ENCODE measurements around the gene MT3.

The MT3 gene

GRCh38 chr16:56583351-56584168 lies 5.8 kb upstream of the MT3 start:
- DNase-seq (ENCODE audit: low read depth), result no peak
- H3K4me3 ChIP-seq (ENCODE audit: low read depth, low read length), result no peak overlapping the region
- no peak for TF ChIP-seq CTCF (IDR thresholded peaks at IDR 0.05; ENCODE audit: low read depth, low read length)
- TF ChIP-seq POLR2A (IDR thresholded peaks at IDR 0.05; ENCODE audit: extremely low read depth, insufficient read length), result no peak
- no peak for TF ChIP-seq MAX (IDR thresholded peaks at IDR 0.05; ENCODE audit: low read depth, low read length)
- TF ChIP-seq MYC (IDR thresholded peaks at IDR 0.05; ENCODE audit: low read depth, low read length), result no peak

- no peak overlapping the region for H3K4me3 ChIP-seq (ENCODE audit: low read depth, low read length)
- TF ChIP-seq MYC (IDR thresholded peaks at IDR 0.05; ENCODE audit: low read depth, low read length) (no peak), CTCF (IDR thresholded peaks at IDR 0.05; ENCODE audit: low read depth, low read length) (no peak), POLR2A (IDR thresholded peaks at IDR 0.05; ENCODE audit: extremely low read depth, insufficient read length) (no peak), MAX (IDR thresholded peaks at IDR 0.05; ENCODE audit: low read depth, low read length) (no peak)
- no peak for DNase-seq (ENCODE audit: low read depth)
Observed at GRCh38 chr16:56584276-56584675, 5.1 kb upstream of the MT3 start.

- TF ChIP-seq MYC (IDR thresholded peaks at IDR 0.05; ENCODE audit: low read depth, low read length) (no peak), CTCF (IDR thresholded peaks at IDR 0.05; ENCODE audit: low read depth, low read length) (no peak), MAX (IDR thresholded peaks at IDR 0.05; ENCODE audit: low read depth, low read length) (no peak), POLR2A (IDR thresholded peaks at IDR 0.05; ENCODE audit: extremely low read depth, insufficient read length) (no peak)
- DNase-seq (ENCODE audit: low read depth), result no peak
- H3K4me3 ChIP-seq (ENCODE audit: low read depth, low read length), result no peak overlapping the region
Observed at GRCh38 chr16:56588781-56589140, 567 bp upstream of the MT3 start.

- DNase-seq (ENCODE audit: low read depth), result peak; percentile 85
- TF ChIP-seq MYC (IDR thresholded peaks at IDR 0.05; ENCODE audit: low read depth, low read length), result peak; percentile 62; the same call in 1 of the 2 replicates
- TF ChIP-seq POLR2A (IDR thresholded peaks at IDR 0.05; ENCODE audit: extremely low read depth, insufficient read length), result no peak
- peak; percentile 81 for TF ChIP-seq MAX (IDR thresholded peaks at IDR 0.05; ENCODE audit: low read depth, low read length)
- no peak overlapping the region for H3K4me3 ChIP-seq (ENCODE audit: low read depth, low read length)
Observed at GRCh38 chr16:56591377-56592060, 2.2 kb downstream of the MT3 start.

GRCh38 chr16:56593573-56594291 lies 4.4 kb downstream of the MT3 start:
- no peak for TF ChIP-seq MYC (IDR thresholded peaks at IDR 0.05; ENCODE audit: low read depth, low read length)
- TF ChIP-seq CTCF (IDR thresholded peaks at IDR 0.05; ENCODE audit: low read depth, low read length), result no peak
- TF ChIP-seq MAX (IDR thresholded peaks at IDR 0.05; ENCODE audit: low read depth, low read length), result no peak
- TF ChIP-seq POLR2A (IDR thresholded peaks at IDR 0.05; ENCODE audit: extremely low read depth, insufficient read length), result no peak
- H3K4me3 ChIP-seq (ENCODE audit: low read depth, low read length), result no peak overlapping the region
- DNase-seq (ENCODE audit: low read depth), result no peak
